Effector memory CD8-positive, alpha-beta T cell (primary cell): ENCODE results near the gene OAS1.

Source experiments
- ATAC-seq: fragments of 150-1000 bp; cut with Tn5 transposase; replicated peaks from 2 replicates; pipeline ENCODE4 v1.10.0; 2021; ENCODE audit warnings: mild to moderate bottlenecking, moderate library complexity
- DNase-seq, 3 experiments: peaks; one replicate each; pipeline ENCODE4 v3.0.0; 2021
- H3K27ac Mint-ChIP-seq, 2 donors: one replicate each; pipeline ENCODE4 v1.8.0; 2022; ENCODE audit warnings: mild to moderate bottlenecking in 2 of 2, mixed read lengths in 2 of 2, moderate library complexity in 2 of 2
- H3K27me3 Mint-ChIP-seq, 2 donors: one replicate each; pipeline ENCODE4 v1.8.0; 2022; ENCODE audit warnings: mixed read lengths in 2 of 2
- H3K36me3 Mint-ChIP-seq: one replicate; pipeline ENCODE4 v1.8.0; 2022; ENCODE audit warnings: mild to moderate bottlenecking, moderate library complexity, mixed read lengths; ENCODE audit not compliant: insufficient read depth
- H3K4me1 Mint-ChIP-seq, 2 donors: one replicate each; pipeline ENCODE4 v1.8.0; 2022; ENCODE audit warnings: low read depth in 2 of 2, mixed read lengths in 2 of 2
- H3K4me3 Mint-ChIP-seq, 2 donors: one replicate each; pipeline ENCODE4 v1.8.0; 2022; ENCODE audit warnings: mild to moderate bottlenecking in 2 of 2, mixed read lengths in 2 of 2, moderate library complexity in 2 of 2
- H3K9me3 Mint-ChIP-seq, 2 donors: one replicate each; pipeline ENCODE4 v1.8.0; 2022; ENCODE audit warnings: mixed read lengths in 2 of 2

The OAS1 gene

DNA sequence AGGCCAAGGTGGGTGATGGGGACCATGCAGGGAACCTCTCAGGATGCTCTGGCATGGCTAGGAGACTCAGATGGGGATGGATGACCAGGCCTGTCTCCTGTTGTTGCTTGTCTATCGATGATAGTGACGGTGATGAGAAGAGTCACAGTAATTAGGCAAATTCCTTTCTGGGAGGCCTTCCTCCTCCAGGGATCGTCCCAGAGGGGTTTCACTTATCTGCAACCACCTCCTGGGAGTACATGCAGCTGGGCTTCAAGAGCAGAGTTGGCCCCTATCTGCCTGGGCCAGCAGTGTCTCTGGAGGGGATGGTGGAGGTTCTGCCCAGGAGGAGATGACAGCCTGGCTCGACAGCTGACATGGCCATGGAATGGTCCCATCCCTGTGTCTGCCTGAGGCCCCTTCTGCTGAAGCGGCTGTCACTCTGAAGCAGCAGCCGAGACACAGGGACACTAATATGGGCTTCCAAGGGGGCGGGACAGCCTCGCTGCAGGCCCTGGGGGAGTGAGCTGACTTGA lies 27.5 kb upstream of the OAS1 start:
- peaks cover 45 to 74% of the 10 kb centered on the region in 2 donors for H3K27me3 Mint-ChIP-seq

DNA sequence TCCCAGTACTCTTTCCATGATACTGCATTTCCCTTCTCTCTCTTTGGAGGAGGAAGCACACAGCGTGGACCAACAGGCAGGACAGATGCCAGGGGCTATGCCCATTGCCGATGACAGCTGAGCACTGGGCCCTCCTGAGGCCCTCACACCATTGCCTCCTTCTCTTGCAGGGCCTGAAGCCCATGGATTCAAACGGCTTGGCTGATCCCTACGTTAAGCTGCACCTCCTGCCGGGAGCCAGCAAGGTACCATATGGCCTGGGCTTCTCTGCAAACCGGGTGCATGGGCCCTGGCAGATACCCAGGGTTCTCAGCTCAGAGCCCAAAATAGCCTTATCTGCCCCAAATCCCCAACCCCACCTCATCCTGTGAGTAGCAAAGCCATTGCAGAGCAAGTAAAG lies 25.2 kb upstream of the OAS1 start:
- no peaks in the 10 kb centered on the region for H3K36me3 Mint-ChIP-seq
- H3K4me3 Mint-ChIP-seq, result no peak overlapping the region
- no peak overlapping the region for H3K27ac Mint-ChIP-seq
- DNase-seq (no peak), ATAC-seq (no peak)
- peaks cover 31 to 61% of the 10 kb centered on the region in 2 donors for H3K27me3 Mint-ChIP-seq
- no peaks in the 10 kb centered on the region for H3K9me3 Mint-ChIP-seq
- H3K4me1 Mint-ChIP-seq, result peaks cover 0 to 2% of the 10 kb centered on the region in 2 donors

More for the DNA sequence above, 27.5 kb upstream of the OAS1 start:
- ATAC-seq (no peak), DNase-seq (no peak)
- H3K36me3 Mint-ChIP-seq, result no peaks in the 10 kb centered on the region
- no peak overlapping the region for H3K4me3 Mint-ChIP-seq
- no peak overlapping the region for H3K27ac Mint-ChIP-seq
- peaks cover 0 to 4% of the 10 kb centered on the region in 2 donors for H3K4me1 Mint-ChIP-seq
- no peaks in the 10 kb centered on the region for H3K9me3 Mint-ChIP-seq

- Mint-ChIP-seq H3K9me3 (no peaks in the 10 kb centered on the region), H3K36me3 (no peaks in the 10 kb centered on the region), H3K4me1 (no peaks in the 10 kb centered on the region), H3K27ac (no peak overlapping the region), H3K27me3 (peaks cover 27 to 38% of the 10 kb centered on the region in 2 donors), H3K4me3 (no peak overlapping the region)
- no peak for DNase-seq
- ATAC-seq, result no peak
Measured at GRCh38 chr12:112885236-112885635, 21.5 kb upstream of the OAS1 start.

DNA sequence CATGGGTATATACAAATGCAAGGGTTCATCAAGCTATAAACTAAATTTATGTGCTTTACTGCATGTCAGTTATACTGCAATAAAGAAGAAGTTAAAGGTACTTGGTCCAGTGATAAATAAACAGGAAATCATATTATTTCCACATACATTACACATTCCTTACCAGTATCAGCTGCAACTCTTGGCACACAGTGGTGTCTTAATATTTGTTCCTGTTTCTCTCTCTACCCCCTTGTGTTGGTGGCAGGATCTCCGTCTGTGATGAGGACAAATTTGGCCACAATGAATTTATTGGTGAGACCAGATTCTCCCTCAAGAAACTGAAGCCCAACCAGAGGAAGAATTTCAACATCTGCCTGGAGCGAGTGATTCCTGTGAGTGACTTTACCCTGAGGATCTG lies 19.2 kb upstream of the OAS1 start:
- peaks cover 19 to 31% of the 10 kb centered on the region in 2 donors for H3K27me3 Mint-ChIP-seq
- ATAC-seq (no peak), DNase-seq (no peak)
- no peaks in the 10 kb centered on the region for H3K36me3 Mint-ChIP-seq
- H3K4me3 Mint-ChIP-seq, result no peak overlapping the region
- H3K27ac Mint-ChIP-seq, result peak overlapping the region in 1 of 2 donors; percentile 13
- no peaks in the 10 kb centered on the region for H3K4me1 Mint-ChIP-seq
- no peaks in the 10 kb centered on the region for H3K9me3 Mint-ChIP-seq

DNA sequence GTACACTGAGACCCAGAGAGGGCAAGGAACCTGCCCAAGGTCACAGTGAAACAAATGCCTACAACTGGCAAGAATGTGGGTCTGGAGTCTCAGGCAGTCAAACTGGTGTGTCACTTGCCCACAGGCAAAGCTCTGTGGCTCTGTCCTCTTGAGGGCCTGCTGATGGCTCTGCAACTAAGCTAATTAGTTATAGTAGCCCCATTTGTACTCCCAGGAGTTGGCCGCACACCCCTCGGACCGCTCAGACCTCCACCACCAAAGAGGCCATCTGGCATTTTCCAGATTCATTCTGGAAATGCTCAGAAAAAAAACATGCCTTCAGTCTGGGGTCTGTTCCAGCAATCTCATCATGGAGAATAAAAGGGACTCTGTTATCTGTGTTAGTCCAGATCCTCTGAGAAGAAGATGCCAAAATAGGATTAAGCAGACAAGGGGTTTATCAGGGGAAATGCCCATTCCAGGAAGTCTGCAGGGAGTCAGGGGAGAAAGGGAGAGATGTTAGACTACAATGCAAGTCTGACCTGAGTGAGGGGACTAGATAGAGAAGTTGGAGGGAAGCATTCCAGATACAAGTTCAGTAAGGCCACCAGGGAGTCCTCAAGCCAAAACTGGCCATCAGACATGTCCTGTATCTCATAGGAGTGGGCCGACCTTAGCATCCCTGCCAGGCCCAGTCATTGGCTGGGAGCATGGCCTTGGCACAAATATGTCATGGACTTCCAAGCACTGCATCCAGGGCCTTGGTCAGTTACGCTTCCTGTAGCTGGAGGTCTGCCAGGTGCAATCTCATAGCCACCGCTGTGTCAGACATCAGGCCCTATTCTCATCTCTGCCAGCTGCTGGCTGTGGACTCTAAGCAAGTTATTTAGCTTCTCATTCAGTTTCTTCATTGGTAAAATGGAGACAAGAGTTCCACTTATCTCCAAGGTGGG lies 15.4 kb upstream of the OAS1 start:
- no peaks in the 10 kb centered on the region for H3K36me3 Mint-ChIP-seq
- no peak overlapping the region for H3K4me3 Mint-ChIP-seq
- ATAC-seq, result no peak
- DNase-seq, result no peak
- no peak overlapping the region for H3K27ac Mint-ChIP-seq
- no peaks in the 10 kb centered on the region for H3K4me1 Mint-ChIP-seq
- no peaks in the 10 kb centered on the region for H3K9me3 Mint-ChIP-seq
- H3K27me3 Mint-ChIP-seq, result peaks cover 9 to 24% of the 10 kb centered on the region in 2 donors

- H3K4me3 Mint-ChIP-seq, result no peak overlapping the region
- H3K27me3 Mint-ChIP-seq, result peaks cover 18 to 30% of the 10 kb centered on the region in 2 donors
- DNase-seq (no peak), ATAC-seq (no peak)
- H3K4me1 Mint-ChIP-seq, result no peaks in the 10 kb centered on the region
- H3K9me3 Mint-ChIP-seq, result no peaks in the 10 kb centered on the region
- H3K27ac Mint-ChIP-seq, result no peak overlapping the region
- H3K36me3 Mint-ChIP-seq, result no peaks in the 10 kb centered on the region
Measured at GRCh38 chr12:112892856-112893255, 13.9 kb upstream of the OAS1 start.

DNA sequence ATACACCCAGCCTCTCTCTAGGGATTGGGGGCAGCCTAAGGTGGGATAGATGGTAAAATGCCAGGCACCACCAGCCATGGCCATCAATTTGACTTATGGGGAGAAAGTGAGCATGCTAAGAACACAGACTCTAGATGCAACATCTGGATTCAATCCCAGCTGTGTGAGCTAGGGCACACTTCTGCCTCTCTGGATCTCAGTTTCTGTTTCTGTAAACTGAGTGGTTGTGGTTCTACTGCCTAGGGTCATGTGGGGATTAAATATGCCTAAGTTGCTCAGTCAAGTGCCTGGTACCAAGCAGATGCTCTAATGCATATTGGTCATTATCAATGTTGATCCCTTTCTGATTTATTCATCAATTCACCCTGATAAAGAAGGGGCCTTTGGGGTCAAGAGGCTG lies 12.6 kb upstream of the OAS1 start:
- Mint-ChIP-seq H3K27ac (no peak overlapping the region), H3K27me3 (peaks cover 30 to 40% of the 10 kb centered on the region in 2 donors), H3K9me3 (no peaks in the 10 kb centered on the region), H3K4me3 (no peak overlapping the region), H3K36me3 (no peaks in the 10 kb centered on the region), H3K4me1 (no peaks in the 10 kb centered on the region)
- DNase-seq, result no peak
- ATAC-seq, result no peak

DNA sequence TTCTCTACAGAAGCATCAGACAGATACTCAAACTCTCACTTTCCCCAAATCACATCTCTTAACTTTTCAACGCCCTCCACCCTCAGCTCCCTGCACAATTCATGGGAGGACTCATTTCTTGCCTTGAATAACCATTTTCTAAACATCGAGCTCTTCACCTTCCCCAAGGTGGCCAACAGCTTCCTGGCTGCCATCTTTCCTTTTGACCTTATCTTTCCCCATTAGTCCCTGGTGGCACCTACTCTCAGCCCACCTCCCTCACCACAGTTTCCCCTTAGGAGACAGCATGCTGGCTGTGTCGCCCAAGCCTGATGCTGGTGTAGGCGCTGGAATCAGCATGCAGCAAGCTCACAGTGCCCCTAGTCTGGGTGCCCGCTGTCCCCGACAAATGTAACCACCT lies 8.4 kb upstream of the OAS1 start:
- DNase-seq (no peak), ATAC-seq (no peak)
- Mint-ChIP-seq H3K4me1 (peaks cover 4 to 5% of the 10 kb centered on the region in 2 donors), H3K4me3 (no peak overlapping the region), H3K27me3 (peaks cover 28 to 30% of the 10 kb centered on the region in 2 donors), H3K9me3 (no peaks in the 10 kb centered on the region), H3K27ac (no peak overlapping the region), H3K36me3 (no peaks in the 10 kb centered on the region)

GRCh38 chr12:112900298-112901145 lies 6.2 kb upstream of the OAS1 start:
- DNase-seq (peak; percentile 31 to 38 (median 33)), ATAC-seq (peak; percentile 56)
- Mint-ChIP-seq H3K27ac (no peak overlapping the region), H3K4me3 (no peak overlapping the region), H3K27me3 (peaks cover 28 to 30% of the 10 kb centered on the region in 2 donors), H3K36me3 (no peaks in the 10 kb centered on the region), H3K9me3 (no peaks in the 10 kb centered on the region), H3K4me1 (peaks cover 8 to 13% of the 10 kb centered on the region in 2 donors)

GRCh38 chr12:112901271-112901670 lies 5.5 kb upstream of the OAS1 start:
- Mint-ChIP-seq H3K27me3 (peaks cover 27 to 28% of the 10 kb centered on the region in 2 donors), H3K27ac (no peak overlapping the region), H3K36me3 (no peaks in the 10 kb centered on the region), H3K4me1 (peaks cover 9 to 14% of the 10 kb centered on the region in 2 donors), H3K4me3 (no peak overlapping the region), H3K9me3 (no peaks in the 10 kb centered on the region)
- no peak for DNase-seq
- no peak for ATAC-seq

GRCh38 chr12:112904571-112904970 lies 2.2 kb upstream of the OAS1 start:
- Mint-ChIP-seq H3K27ac (peak overlapping the region; percentile 18 to 35), H3K27me3 (no peaks in the 10 kb centered on the region), H3K36me3 (peaks cover 9% of the 10 kb centered on the region), H3K4me1 (peaks cover 41 to 42% of the 10 kb centered on the region in 2 donors), H3K9me3 (no peaks in the 10 kb centered on the region), H3K4me3 (no peak overlapping the region)
- ATAC-seq, result no peak
- DNase-seq, result no peak

DNA sequence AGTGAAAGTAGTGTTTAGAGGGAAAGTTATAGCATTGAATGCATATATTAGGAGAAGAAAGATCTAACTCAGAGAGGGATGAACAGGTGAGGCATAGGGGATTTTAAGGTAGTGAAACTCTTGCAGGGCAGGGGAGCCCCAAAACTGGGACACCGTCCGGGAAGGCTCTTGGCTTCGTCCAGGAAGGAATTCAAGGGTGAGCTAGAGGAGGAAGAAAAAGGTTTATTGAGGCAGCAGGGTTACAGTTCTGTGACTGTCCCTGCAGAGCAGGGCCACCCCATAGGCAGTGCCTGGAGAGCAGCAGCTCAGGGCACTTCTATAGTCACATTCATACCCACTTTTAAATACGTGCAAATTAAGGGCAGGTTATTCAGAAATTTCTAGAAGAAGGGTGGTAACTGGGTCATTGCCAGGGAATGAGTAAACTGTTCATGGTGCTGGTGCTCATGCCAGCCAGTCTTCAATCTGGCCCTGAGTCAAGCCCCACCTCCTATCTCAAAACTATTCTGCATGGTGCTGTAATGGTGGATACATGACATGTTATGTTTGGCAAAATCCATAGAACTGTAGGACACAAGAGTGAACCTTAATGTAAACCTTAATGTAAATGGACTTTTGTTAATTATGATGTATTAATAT lies 1.2 kb upstream of the OAS1 start:
- ATAC-seq, result no peak
- Mint-ChIP-seq H3K27ac (peak overlapping the region; percentile 18 to 98), H3K4me3 (no peak overlapping the region), H3K4me1 (peaks cover 46 to 49% of the 10 kb centered on the region in 2 donors), H3K27me3 (no peaks in the 10 kb centered on the region), H3K36me3 (peaks cover 9% of the 10 kb centered on the region), H3K9me3 (no peaks in the 10 kb centered on the region)
- DNase-seq, result no peak
